K562 (cell line): Measurements from ENCODE around the gene ANKRD1. TPM values are rescaled to one million over a fixed set of nuclear protein-coding genes. Genes with fewer than 3 reads are reported as not detected.

Source experiments
- ATAC-seq: fragments of 200-7000 bp; cut with Tn5 transposase; 3 replicates; pipeline ENCODE4 v1.9.1; 2020; ENCODE audit warnings: moderate library complexity
- BruUV-seq: library from RNA; stranded (reverse); fragments of 400-500 nt; replicated peaks from 2 replicates; lab custom pipeline; 2021; lab: Mats Ljungman, UMichigan
- CTCF ChIA-PET: fragments of 300-600 bp; formaldehyde crosslinking; extraction: SDS; loops from one replicate; lab custom pipeline; 2021; ENCODE audit warnings: low intra/inter-chr PET ratio; lab: Yijun Ruan, JAX
- POLR2A ChIA-PET: fragments of 300-600, 350-650 bp; sonication (Branson Sonifier 250); formaldehyde crosslinking; extraction: SDS; loops from one replicate; lab custom pipeline; 2021; ENCODE audit warnings: antibody characterized with exemption, inconsistent platforms; lab: Yijun Ruan, JAX
- DNase-seq, 4 experiments: peaks; one replicate each; pipeline versions ENCODE4 v3.0.0 to v3.0.0-alpha.2; 2011 to 2018; ENCODE audit warnings: low spot score in 3 of 4, mixed read lengths in 3 of 4; ENCODE audit errors: extremely low read depth in 1 of 4
- FAIRE-seq: peaks from 2 replicates; lab custom pipeline; 2011; peaks lifted over from hg19 to GRCh38; lab: Jason Lieb, UNC
- H2AFZ ChIP-seq: 2 replicates; pipeline ENCODE4 v1.6.0; 2011; ENCODE audit warnings: low read depth, low read length, control low read depth, inconsistent platforms
- H3K27ac ChIP-seq: fragments of 200-600 bp; 3 replicates; pipeline ENCODE4 v1.8.0; 2011; ENCODE audit warnings: low read depth, mild to moderate bottlenecking, control low read depth, inconsistent platforms, low read length, moderate library complexity, mixed read lengths; ENCODE audit errors: extremely low read depth
- H3K27me3 ChIP-seq, 2 experiments: fragments of 300-600 bp in 1 of 2; 2 replicates in 1 of 2; 3 replicates in 1 of 2; pipeline versions ENCODE4 v1.6.0 to v1.8.0; 2011; ENCODE audit warnings: inconsistent platforms in 2 of 2, low read length in 2 of 2, mild to moderate bottlenecking in 1 of 2, mixed read lengths in 1 of 2, moderate library complexity in 1 of 2; ENCODE audit not compliant: control insufficient read depth in 2 of 2, insufficient read depth in 2 of 2
- H3K36me3 ChIP-seq: fragments of 300-600 bp; 3 replicates; pipeline ENCODE4 v1.8.0; 2011; ENCODE audit warnings: mild to moderate bottlenecking, low read length, inconsistent platforms; ENCODE audit not compliant: control insufficient read depth, insufficient read depth
- H3K4me1 ChIP-seq, 2 experiments: fragments of 200-600 bp in 1 of 2; replicated peaks in 1 of 2; 2 replicates in 1 of 2; 3 replicates in 1 of 2; pipeline versions ENCODE4 v1.5.1 to v1.8.0; 2011; ENCODE audit warnings: inconsistent platforms in 2 of 2, low read length in 2 of 2, mild to moderate bottlenecking in 1 of 2, mixed read lengths in 1 of 2, moderate library complexity in 1 of 2; ENCODE audit not compliant: control insufficient read depth in 2 of 2, insufficient read depth in 2 of 2
- H3K4me2 ChIP-seq: 2 replicates; pipeline ENCODE4 v1.6.1; 2011; ENCODE audit warnings: low read length, control low read depth, inconsistent platforms, mixed read lengths; ENCODE audit not compliant: insufficient read depth
- H3K4me3 ChIP-seq: fragments of 200-600 bp; sonication (generic), shearing (Covaris generic); 2 replicates; pipeline ENCODE4 v1.5.1; 2016; ENCODE audit warnings: control low read depth, inconsistent platforms
- H3K79me2 ChIP-seq: fragments of 200-600 bp; 3 replicates; pipeline ENCODE4 v1.8.0; 2011; ENCODE audit warnings: low read length, inconsistent platforms; ENCODE audit not compliant: control insufficient read depth, insufficient read depth
- H3K9ac ChIP-seq, 2 experiments: 2 replicates each; pipeline versions ENCODE4 v1.6.0 to v1.6.1; 2011; ENCODE audit warnings: low read depth in 2 of 2, low read length in 2 of 2, control low read depth in 1 of 2, inconsistent platforms in 1 of 2, mild to moderate bottlenecking in 1 of 2, mixed read lengths in 1 of 2; ENCODE audit not compliant: insufficient read depth in 1 of 2
- H3K9me1 ChIP-seq: one replicate; pipeline ENCODE4 v1.6.0; 2011; ENCODE audit warnings: inconsistent platforms, mild to moderate bottlenecking, low read length, moderate library complexity; ENCODE audit not compliant: control insufficient read depth, insufficient read depth
- H3K9me3 ChIP-seq: replicated peaks from 2 replicates; pipeline ENCODE4 v1.5.1; 2011; ENCODE audit warnings: low read depth, low read length, inconsistent platforms; ENCODE audit not compliant: control insufficient read depth, insufficient read depth
- H4K20me1 ChIP-seq: replicated peaks from 2 replicates; pipeline ENCODE4 v1.6.1; 2011; ENCODE audit warnings: low read length, inconsistent platforms, mixed read lengths; ENCODE audit not compliant: control insufficient read depth, insufficient read depth
- MCM3 ChIP-seq: fragments of 450-650 bp; IDR thresholded peaks from 2 replicates; pipeline ENCODE4 v1.6.1; 2016
- RAD21 ChIP-seq, 2 experiments: fragments of 250-450 bp in 1 of 2; fragments of 450-650 bp in 1 of 2; sonication (Bioruptor Pico) in 1 of 2; formaldehyde crosslinking in 1 of 2; IDR thresholded peaks in 1 of 2; conservative IDR thresholded peaks in 1 of 2; 2 replicates each; pipeline versions ENCODE4 v1.4.0 to v1.8.0; 2020 to 2022; ENCODE audit warnings: mild to moderate bottlenecking in 2 of 2, moderate library complexity in 1 of 2
- WGBS: fragments of 100-300 bp; shearing (Covaris generic); methylation state at CpG from one replicate; pipeline ENCODE4 v1.1.6; 2016; ENCODE audit warnings: low coverage, mixed read lengths; ENCODE audit not compliant: insufficient coverage; ENCODE audit errors: missing lambda C conversion rate; 5-methylcytosine and 5-hydroxymethylcytosine counted together
- in situ Hi-C: fragments of 300-500 bp; cut with MboI; formaldehyde crosslinking; loops from 4 replicates; pipeline ENCODE4 v1.15.0; 2018; ENCODE audit warnings: inconsistent platforms, mixed read lengths
- intact Hi-C: fragments of 100-400 bp; cut with micrococcal nuclease; formaldehyde crosslinking; loops from 2 replicates; pipeline ENCODE4 v1.14.2; 2022
- polyA plus RNA-seq, 8 experiments: library from polyadenylated mRNA; depleted of rRNA in 4 of 8; stranded (reverse) in 5 of 8; unstranded in 3 of 8; fragments of >200 nt; fragmentation: Nextera tagmentation in 2 of 8; fragmentation: Illumina TruSeq in 1 of 8; extraction: Ambion mirVana in 2 of 8; extraction: Trizol in 1 of 8; gene quantifications; 2 replicates each; pipeline versions ENCODE4 v1.2.1 to v1.2.3, GENCODE V29; 2011 to 2014; ENCODE audit warnings: inconsistent platforms in 1 of 8, missing spikeins in 1 of 8
- total RNA-seq, 7 experiments: library from RNA; depleted of rRNA in 6 of 7; stranded (reverse); fragments of >200 nt in 6 of 7; fragmentation: Illumina TruSeq in 2 of 7; extraction: Trizol in 2 of 7; gene quantifications; 2 replicates each; pipeline versions ENCODE4 v1.2.1 to v1.2.3, GENCODE V29; 2011 to 2021; ENCODE audit warnings: low replicate concordance in 1 of 7
- TF ChIP-seq, protein P1 (sequence below), 2 experiments: fragments of 450-650 bp in 1 of 2; sonication (generic) in 1 of 2; formaldehyde crosslinking in 1 of 2; IDR thresholded peaks; 2 replicates each; pipeline versions ENCODE4 v1.7.1 to v1.9.0; 2016 to 2022; ENCODE audit warnings: inconsistent platforms in 1 of 2, mild to moderate bottlenecking in 1 of 2, missing genetic modification reagents in 1 of 2

Gene ANKRD1
- total and polyA plus RNA-seq, 9 of the 15 experiments (the other 6 are each of a cell fraction or from before 2014, with no cell fraction given) = not detected

DNA sequence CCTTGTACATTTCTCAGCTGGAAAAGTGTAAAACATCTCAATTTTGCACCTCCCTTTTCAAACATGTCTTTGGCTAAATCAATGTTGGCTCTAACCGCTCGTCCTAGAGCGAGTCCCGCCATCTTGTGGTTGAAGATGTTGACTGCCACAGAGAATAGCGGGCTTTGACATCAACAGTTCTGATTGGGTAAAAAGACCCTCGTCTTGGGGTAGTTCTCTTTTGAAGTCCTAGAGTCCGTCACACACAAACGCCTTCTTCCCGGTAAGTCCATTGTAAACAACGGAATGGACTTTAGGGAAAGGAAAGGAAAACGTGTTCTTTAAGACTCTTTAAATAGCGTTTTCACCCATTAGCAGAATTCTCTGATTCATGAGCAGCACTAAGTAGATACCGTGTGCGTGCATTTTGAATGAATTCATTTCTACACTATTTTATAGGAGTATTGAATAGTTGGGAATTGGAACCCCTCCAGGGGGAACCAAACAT lies 49.6 kb downstream of the ANKRD1 start:
- intact Hi-C loops = loop anchor here (2.0 kb wide), 1 partner anchor 121 kb away; no protein-coding TSS in a partner anchor
- Histone ChIP-seq H3K36me3 (peaks cover 18% of the 10 kb centered on the region; the same call in 2 of the 3 replicates), H3K9ac (peak overlapping the region in 1 of 2 experiments; percentile 81; a peak in 2 of 4 replicates), H3K4me3 (peak overlapping the region; percentile 95), H3K9me3 (no peaks in the 10 kb centered on the region), H3K4me2 (peak overlapping the region; percentile 90), H3K79me2 (peaks cover 30% of the 10 kb centered on the region), H3K27me3 (no peaks in the 10 kb centered on the region), H4K20me1 (no peaks in the 10 kb centered on the region), H3K4me1 (peaks cover 0 to 7% of the 10 kb centered on the region in 2 experiments; a peak in 1 of 5 replicates), H2AFZ (peak overlapping the region; percentile 99), H3K27ac (peak overlapping the region; percentile 71; the same call in 2 of the 3 replicates), H3K9me1 (no peaks in the 10 kb centered on the region)
- DNase-seq = peak; percentile 69 to 75 (median 70)
- ChIA-PET POLR2A (interaction anchor here (0.5 to 0.6 kb wide), 3 partner anchors 17 to 1976 kb away, joined by 3 to 5 read pairs (median 3); no protein-coding TSS in a partner anchor), CTCF (interaction anchor here (1.0 to 1.1 kb wide), 3 partner anchors 92 to 1654 kb away, joined by 3 to 6 read pairs (median 3); no protein-coding TSS in a partner anchor)
- in situ Hi-C loops = loop anchor here (25.0 kb wide), 1 partner anchor 1434 kb away; no protein-coding TSS in a partner anchor
- BruUV-seq = no TSS peak
- FAIRE-seq = no peak
- WGBS = 23% methylated on average over 8 of the region's 14 CpGs
- ATAC-seq = peak; percentile 84
- peak; percentile 22 to 53; a peak in 3 of 4 replicates for TF ChIP-seq RAD21 (CRISPR knock-in tag; conservative IDR thresholded peaks at IDR 0.05 in 1 of 2, IDR thresholded peaks at IDR 0.05 in 1 of 2)
- TF ChIP-seq MCM3 = no peak
- TF ChIP-seq, protein P1, sequence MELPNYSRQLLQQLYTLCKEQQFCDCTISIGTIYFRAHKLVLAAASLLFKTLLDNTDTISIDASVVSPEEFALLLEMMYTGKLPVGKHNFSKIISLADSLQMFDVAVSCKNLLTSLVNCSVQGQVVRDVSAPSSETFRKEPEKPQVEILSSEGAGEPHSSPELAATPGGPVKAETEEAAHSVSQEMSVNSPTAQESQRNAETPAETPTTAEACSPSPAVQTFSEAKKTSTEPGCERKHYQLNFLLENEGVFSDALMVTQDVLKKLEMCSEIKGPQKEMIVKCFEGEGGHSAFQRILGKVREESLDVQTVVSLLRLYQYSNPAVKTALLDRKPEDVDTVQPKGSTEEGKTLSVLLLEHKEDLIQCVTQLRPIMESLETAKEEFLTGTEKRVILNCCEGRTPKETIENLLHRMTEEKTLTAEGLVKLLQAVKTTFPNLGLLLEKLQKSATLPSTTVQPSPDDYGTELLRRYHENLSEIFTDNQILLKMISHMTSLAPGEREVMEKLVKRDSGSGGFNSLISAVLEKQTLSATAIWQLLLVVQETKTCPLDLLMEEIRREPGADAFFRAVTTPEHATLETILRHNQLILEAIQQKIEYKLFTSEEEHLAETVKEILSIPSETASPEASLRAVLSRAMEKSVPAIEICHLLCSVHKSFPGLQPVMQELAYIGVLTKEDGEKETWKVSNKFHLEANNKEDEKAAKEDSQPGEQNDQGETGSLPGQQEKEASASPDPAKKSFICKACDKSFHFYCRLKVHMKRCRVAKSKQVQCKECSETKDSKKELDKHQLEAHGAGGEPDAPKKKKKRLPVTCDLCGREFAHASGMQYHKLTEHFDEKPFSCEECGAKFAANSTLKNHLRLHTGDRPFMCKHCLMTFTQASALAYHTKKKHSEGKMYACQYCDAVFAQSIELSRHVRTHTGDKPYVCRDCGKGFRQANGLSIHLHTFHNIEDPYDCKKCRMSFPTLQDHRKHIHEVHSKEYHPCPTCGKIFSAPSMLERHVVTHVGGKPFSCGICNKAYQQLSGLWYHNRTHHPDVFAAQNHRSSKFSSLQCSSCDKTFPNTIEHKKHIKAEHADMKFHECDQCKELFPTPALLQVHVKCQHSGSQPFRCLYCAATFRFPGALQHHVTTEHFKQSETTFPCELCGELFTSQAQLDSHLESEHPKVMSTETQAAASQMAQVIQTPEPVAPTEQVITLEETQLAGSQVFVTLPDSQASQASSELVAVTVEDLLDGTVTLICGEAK (IDR thresholded peaks at IDR 0.05) = 0 out of 2 replicates have a peak, but pooled peaks have one; percentile 23
- TF ChIP-seq, protein P1 (CRISPR knock-in tag; IDR thresholded peaks at IDR 0.05) = no peak
